ENCODE results near the gene FADD. TPM values are rescaled to one million over a fixed set of nuclear protein-coding genes. Genes with fewer than 3 reads are reported as not detected.

FADD gene
- total RNA-seq, 1 donor from 2014 or later = 40.8 TPM

GRCh38 chr11:70230151-70230839, 27.2 kb downstream of the FADD start:
- no peak overlapping the region for H3K27ac Mint-ChIP-seq (ENCODE audit: unreplicated experiment)

GRCh38 chr11:70230840-70231710, 28.0 kb downstream of the FADD start:
- no peak for FAIRE-seq
- H3K4me1 ChIP-seq (ENCODE audit: insufficient read depth, low read length) = peaks cover 22% of the 10 kb centered on the region
- Mint-ChIP-seq H3K27ac (ENCODE audit: unreplicated experiment) (no peak overlapping the region), H3K4me1 (ENCODE audit: low read depth, unreplicated experiment) (peaks cover 11% of the 10 kb centered on the region), H3K36me3 (ENCODE audit: low read depth, unreplicated experiment) (no peaks in the 10 kb centered on the region), H3K27me3 (ENCODE audit: low read depth, unreplicated experiment) (no peaks in the 10 kb centered on the region), H3K9me3 (ENCODE audit: unreplicated experiment) (peaks cover 5% of the 10 kb centered on the region), H3K4me3 (ENCODE audit: unreplicated experiment) (no peak overlapping the region)
- H3K27me3 ChIP-seq (ENCODE audit: insufficient read depth, low read length) = no peaks in the 10 kb centered on the region
- H3K27ac ChIP-seq (ENCODE audit: low read depth, low read length) = no peak overlapping the region
- no peaks in the 10 kb centered on the region for H3K79me2 ChIP-seq (ENCODE audit: insufficient read depth, low read length)
- H3K9me3 ChIP-seq (ENCODE audit: insufficient read depth, low read depth, low read length) = no peaks in the 10 kb centered on the region
- H3K4me3 ChIP-seq (ENCODE audit: insufficient read depth, low read depth, low read length) = no peak overlapping the region
- no peak overlapping the region for H3K9ac ChIP-seq (ENCODE audit: low read length)
- H3K36me3 ChIP-seq (ENCODE audit: insufficient read depth, low read length) = no peaks in the 10 kb centered on the region
- H4K20me1 ChIP-seq (ENCODE audit: insufficient read depth, low read length) = no peaks in the 10 kb centered on the region
- DNase-seq (ENCODE audit: low read depth) = no peak
- no peak overlapping the region for H2AFZ ChIP-seq (ENCODE audit: low read depth, low read length)
- no peak overlapping the region for H3K4me2 ChIP-seq (ENCODE audit: low read length)
- TF ChIP-seq CTCF (IDR thresholded peaks at IDR 0.05; ENCODE audit: insufficient read depth, low read depth, low read length) (no peak), EZH2 (IDR thresholded peaks at IDR 0.05; ENCODE audit: insufficient read depth, low read length) (no peak)

More at GRCh38 chr11:70230151-70230839, 27.2 kb downstream of the FADD start:
- no peak overlapping the region for H2AFZ ChIP-seq (ENCODE audit: low read depth, low read length)
- peak; percentile 54 for DNase-seq (ENCODE audit: low read depth)
- H3K9ac ChIP-seq (ENCODE audit: low read length) = no peak overlapping the region
- H4K20me1 ChIP-seq (ENCODE audit: insufficient read depth, low read length) = no peaks in the 10 kb centered on the region
- Mint-ChIP-seq H3K27me3 (ENCODE audit: low read depth, unreplicated experiment) (no peaks in the 10 kb centered on the region), H3K4me1 (ENCODE audit: low read depth, unreplicated experiment) (peaks cover 11% of the 10 kb centered on the region), H3K4me3 (ENCODE audit: unreplicated experiment) (no peak overlapping the region), H3K9me3 (ENCODE audit: unreplicated experiment) (peaks cover 5% of the 10 kb centered on the region), H3K36me3 (ENCODE audit: low read depth, unreplicated experiment) (no peaks in the 10 kb centered on the region)
- no peak overlapping the region for H3K4me2 ChIP-seq (ENCODE audit: low read length)
- H3K27me3 ChIP-seq (ENCODE audit: insufficient read depth, low read length) = no peaks in the 10 kb centered on the region
- peaks cover 22% of the 10 kb centered on the region for H3K4me1 ChIP-seq (ENCODE audit: insufficient read depth, low read length)
- no peaks in the 10 kb centered on the region for H3K9me3 ChIP-seq (ENCODE audit: insufficient read depth, low read depth, low read length)
- H3K27ac ChIP-seq (ENCODE audit: low read depth, low read length) = no peak overlapping the region
- no peaks in the 10 kb centered on the region for H3K79me2 ChIP-seq (ENCODE audit: insufficient read depth, low read length)
- H3K4me3 ChIP-seq (ENCODE audit: insufficient read depth, low read depth, low read length) = no peak overlapping the region
- TF ChIP-seq CTCF (IDR thresholded peaks at IDR 0.05; ENCODE audit: insufficient read depth, low read depth, low read length) (no peak), EZH2 (IDR thresholded peaks at IDR 0.05; ENCODE audit: insufficient read depth, low read length) (no peak)
- no peaks in the 10 kb centered on the region for H3K36me3 ChIP-seq (ENCODE audit: insufficient read depth, low read length)
- FAIRE-seq = no peak

Measured in astrocyte (in vitro differentiated cells and primary cell).